Urothelium cell line (cell line): ENCODE results near the gene PDE1A.

Source experiments
- DNase-seq: peaks from one replicate; pipeline ENCODE4 v3.0.0; 2011; ENCODE audit warnings: low spot score, mixed read lengths
- FAIRE-seq: peaks from 2 replicates; lab custom pipeline; 2011; peaks lifted over from hg19 to GRCh38; lab: Jason Lieb, UNC

The PDE1A gene

DNA sequence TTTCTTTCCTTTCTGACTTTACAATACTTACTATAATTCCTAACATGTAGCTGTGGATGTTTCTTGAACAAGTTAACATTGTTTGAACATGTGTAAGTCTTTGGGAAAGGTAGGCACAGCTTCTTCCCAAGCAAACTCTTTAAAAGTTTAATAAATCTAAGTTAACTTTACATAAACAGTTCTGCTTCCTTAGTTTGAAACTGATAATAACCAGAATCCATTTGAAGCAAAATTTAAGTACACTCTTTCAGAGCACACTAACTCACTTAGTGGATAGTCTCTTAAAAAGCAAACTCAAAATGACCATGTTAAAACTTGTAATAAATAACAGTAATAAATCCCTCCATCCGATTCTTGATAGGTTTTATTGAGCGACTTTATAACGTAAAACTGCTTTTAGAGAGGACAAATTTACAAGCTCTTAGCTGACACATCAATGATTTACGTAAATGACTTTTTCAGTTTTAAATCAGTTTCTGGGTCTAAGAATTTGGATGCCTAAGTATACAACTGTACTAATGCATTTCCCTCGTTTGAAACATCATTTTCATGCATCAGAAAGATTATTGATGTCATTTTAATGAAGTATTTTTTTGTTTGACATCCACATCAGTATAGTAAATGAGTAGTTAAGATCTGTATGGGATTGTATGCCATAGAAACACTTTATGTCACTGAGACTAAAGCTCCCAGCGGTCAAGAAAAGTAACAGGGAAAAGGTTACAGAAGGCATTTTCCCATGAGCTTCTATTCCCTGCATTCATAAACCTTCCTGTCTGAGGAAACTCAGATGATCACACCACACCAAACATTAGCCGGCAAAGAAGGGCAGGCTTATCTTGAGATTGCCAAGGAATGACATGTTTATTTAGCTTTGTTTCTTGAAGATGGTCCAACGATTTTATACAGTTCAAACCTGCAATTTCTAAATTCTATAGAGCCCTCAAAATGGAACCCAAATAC lies 67.5 kb downstream of the PDE1A start:
- FAIRE-seq = no peak
- no peak for DNase-seq

DNA sequence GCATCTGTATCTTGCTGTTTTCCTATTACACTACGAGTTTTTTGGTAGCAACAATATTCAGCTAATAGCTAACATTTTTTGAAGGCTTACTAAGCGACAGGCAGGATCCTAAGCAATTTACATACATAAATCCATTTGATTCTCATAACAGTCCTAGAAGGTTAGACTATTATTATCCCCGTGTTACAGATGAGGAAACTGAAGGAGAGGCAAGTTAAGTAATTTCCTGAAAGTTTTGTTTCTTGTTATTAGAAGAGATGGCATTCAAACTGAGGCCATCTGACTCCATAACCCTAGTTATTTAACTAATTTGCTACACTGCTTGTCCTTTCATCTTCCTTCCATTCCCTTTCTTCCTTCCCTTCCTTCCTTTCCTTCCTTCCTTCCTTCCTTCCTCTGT lies 68.2 kb downstream of the PDE1A start:
- no peak for FAIRE-seq
- no peak for DNase-seq

DNA sequence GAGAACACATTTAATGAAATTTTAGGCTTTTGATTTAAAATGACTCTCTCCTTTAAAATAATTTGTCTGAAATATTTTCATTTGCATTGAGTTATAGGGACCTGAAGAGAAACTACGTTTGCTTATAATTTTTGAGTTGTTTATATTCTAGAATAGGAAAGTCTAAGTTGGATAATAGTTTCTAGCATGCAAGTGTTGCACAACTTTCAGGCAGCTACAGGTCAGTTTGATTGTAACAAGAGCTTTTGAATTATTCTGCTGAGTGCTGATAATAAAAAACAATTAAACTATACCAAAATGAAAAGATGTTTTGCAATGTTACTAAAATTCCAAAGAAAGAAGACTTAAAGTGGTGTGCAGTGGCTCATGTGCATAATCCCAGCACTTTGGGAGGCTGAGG lies 71.0 kb downstream of the PDE1A start:
- no peak for DNase-seq
- no peak for FAIRE-seq

DNA sequence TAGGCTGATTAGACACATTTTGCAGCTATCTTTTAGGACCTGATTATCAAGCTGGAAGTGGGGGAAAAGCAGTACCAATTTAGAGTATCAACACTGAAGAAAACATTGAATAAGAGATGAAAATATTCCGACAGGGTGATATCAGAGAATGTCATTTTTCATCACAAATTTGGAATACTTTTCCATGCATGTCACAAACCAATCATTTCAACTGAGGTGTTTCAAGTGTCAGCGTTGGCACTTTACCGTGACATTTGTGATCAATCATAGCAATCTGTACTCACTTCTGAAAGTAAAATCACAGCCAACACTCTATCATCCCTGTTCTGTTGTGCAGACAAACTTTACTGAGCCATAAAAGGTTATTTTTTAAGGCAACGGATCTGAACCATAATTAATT lies 75.4 kb downstream of the PDE1A start:
- DNase-seq (no peak), FAIRE-seq (no peak)

DNA sequence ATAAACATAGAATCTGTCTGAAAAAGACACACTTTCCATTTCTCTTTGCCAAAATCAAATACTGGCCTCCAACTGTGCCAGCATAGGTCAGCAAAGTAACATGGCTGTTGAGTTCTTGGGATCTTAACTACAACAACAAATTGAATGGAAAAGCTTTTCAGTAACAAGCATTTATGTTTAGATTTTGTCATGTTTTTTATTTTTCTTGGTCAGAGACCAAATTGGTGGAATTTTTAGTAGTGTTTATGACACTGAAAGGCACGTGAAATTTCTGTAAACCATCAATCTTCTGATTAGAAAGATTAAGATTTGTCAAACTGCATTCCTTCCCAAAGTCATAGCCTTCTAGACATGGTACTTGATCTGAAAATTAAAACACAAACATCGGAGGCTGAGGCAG lies 77.6 kb downstream of the PDE1A start:
- FAIRE-seq = no peak

DNA sequence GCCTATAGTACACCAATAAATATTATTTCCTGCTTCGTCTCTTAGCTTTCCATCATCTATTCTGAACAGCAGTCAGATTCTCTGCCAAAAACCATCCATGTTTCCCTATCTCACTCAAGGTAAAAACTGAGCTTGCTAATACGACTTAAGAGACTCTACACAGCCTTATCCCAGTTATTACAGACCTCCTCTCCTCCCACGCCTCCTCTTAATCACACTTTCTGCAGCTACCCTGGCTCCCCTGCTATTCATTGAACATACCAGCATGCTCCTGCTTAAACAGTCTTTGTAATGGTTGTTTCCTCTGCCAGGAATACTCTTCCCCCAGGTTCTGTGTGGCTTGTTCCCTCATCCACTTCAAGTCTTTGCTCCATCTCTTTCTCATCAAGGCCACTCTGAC lies 81.5 kb downstream of the PDE1A start:
- DNase-seq (no peak), FAIRE-seq (no peak)

More for the DNA sequence above, 77.6 kb downstream of the PDE1A start:
- no peak for DNase-seq

DNA sequence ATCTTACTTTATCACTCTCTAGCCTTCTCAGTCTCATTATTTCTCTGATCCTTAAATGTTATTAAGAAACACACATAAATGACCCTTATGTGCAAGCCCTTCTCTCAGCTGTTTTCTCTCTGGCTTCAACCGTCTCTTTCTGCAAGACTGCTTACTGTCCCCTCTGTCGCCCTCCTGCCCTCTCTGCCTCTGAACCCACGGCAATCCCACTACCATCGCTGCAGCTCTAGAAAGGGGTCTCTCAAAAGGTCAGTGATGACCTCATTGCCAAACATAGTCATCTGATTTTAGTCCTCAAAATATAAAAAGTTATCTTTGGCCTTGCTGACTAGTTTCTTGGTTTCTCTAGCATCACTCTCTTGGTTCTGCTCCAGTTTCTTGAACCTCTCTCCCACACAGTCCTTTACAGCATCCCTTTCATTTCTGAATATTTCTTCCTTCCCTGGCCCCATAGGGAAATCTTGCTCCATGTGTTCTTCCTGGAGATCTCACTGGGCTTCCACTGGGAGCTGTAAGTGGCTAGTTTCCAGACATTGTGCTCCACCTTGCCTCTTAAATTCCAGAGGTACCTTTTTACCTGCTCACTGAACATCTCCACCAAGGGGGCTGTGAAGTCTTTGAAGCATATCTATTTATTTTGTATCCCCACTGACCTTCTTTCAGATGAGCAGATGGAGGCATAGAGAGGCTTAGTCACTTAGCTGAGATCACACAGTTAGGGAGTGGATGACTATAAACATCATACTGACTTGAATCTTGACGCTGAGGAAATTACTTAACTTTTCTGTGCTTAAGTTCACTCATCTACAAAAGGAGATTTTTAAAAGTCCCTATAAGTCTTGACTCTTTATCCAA lies 96.2 kb downstream of the PDE1A start:
- FAIRE-seq (no peak), DNase-seq (no peak)

DNA sequence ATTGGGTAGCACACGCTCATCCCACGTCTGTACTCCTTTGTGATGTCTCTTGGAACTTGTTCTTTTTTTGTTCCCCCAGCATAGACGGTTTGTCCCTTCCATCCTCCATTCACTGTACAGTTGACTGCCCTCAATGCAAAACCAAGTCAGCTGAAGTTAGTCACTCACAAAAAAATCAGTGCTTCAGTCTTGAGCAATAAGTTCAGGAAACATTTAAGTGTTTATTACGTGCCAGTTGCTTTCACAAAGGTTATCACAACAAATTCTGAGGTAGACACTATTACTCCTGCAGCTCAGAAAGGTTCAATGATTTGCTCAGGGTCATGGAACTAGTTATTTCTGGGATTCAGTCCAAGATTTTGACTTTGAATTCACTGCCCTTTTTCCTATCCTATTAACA lies 102.2 kb downstream of the PDE1A start:
- FAIRE-seq (no peak), DNase-seq (no peak)

DNA sequence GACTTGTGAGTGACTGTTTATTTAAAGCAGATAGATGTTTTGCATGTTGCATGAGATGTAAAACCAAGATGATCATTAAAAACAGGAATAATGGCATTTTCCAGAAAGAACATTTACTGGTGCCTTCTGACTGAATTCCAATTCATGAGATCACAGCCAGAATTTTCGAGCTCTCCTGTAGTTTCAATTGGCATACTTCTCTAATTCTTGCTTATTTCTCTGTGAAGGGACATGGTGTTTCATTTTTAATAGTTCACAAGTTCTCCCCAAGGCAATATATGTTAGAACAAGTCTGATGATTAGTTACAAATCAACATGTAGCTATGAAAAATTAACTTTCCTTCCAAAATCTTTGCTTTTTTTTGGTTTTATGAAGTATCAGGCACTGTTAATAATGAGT lies 105.7 kb downstream of the PDE1A start:
- FAIRE-seq (no peak), DNase-seq (no peak)

DNA sequence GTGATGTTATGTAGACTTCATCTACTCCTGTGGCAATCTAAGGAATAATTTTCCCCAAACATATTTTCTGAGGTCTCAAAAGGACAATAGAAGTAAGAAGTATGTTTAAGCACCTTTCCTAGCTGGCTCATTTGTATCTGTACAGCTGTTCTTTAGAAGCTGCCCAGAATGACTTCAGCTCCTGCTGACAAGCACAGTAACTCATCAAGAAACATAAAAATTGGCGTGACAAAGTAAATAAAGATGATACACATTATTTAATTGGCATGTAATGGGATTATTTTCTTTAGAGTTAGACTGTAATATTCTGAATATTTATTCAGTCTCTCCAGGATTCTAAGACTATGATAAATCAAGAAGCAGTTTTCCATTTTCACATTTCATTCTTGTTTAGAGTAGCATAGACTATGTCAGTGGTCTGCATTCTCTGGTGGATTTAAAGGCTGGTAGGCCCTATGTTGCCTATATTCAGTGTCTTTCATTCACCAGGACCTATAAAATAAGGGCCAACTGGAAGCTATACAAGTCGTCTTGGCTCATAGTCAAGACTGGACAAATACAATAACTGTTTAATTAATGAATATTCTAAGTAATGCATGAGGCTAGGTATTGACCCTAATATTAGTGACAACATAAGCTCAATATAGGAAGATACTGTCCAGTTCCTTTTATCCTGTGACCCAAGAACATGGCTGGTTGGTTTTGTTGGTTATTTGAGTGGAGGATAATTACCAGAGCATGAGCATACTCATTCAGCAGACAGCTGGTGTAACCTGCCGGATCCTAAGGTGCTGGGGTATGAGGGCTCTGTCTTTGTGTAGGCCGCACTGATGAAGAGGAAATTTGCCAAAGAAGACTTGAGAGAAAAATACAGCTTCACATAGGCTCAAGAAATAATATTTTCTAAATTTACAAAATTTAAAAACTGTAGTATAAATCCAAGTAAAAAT lies 107.0 kb downstream of the PDE1A start:
- no peak for DNase-seq
- FAIRE-seq = no peak

DNA sequence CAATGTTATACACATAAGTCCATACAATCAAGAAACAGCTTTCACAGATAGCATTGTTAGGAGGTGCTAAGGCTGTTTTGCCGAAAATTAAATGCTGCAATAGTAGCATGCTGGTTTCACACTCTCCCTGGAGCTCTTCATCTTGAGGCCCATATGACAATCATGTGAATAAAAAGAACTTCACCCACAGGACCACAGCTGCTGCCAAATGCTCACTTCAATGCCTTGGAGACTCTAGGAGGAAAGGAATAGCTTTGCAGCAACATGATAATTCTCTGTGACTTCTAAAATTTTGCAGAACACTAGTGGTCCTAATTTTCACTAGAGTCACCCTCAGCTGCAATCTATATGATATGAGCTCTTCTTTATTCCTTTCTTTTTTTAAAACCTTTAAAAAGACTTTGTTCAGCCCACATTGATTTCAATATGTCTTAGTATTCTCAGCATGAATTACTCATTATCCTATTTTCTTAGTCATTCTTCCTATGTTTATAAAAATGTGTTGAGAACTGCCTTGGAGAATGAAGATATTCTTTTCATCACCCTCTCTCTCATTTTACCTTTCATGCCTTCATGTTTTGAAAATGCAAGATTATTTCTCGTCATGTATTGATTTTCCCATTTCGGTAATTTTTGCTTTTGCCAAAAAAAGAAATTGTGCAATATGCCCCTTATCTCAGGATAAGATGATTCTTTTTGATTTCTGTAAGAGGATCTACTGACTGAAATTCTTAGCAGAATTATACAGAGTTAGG lies 108.2 kb downstream of the PDE1A start:
- DNase-seq (no peak), FAIRE-seq (no peak)

DNA sequence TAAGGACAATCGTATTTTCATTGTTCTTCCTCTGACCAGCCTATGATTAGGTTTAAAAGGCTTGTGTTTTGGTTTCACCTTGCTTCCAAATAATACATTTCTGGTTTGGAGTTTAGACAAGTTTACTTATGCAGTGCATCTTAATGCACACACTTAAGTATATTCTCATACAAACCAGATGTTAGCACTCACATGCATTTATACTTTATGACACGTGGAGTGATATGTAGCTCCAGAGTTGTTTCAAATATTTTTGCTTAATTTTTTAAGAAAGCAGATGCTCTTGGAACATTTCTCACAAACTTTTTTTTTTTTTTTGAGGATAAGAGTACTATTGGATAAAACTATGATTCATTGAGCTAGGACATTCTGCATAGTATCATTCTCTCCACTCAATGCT lies 109.9 kb downstream of the PDE1A start:
- DNase-seq (no peak), FAIRE-seq (no peak)

DNA sequence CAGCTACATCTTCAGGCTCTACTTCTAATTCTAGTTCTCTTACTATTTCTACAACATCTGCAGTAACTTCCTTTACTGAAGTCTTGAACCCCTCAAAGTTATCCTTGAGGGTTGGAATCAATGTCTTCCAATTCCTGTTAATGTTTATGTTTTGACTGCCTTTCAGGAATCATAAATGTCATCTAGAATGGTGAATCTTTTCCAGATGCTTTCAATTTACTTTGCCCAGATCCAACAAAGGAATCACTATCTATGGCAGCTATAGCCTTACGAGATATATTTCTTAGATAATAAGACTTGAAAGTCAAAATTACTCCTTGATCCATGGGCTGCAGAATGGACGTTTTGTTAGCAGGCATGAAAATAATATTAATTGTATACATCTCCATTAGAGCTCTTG lies 123.9 kb downstream of the PDE1A start:
- FAIRE-seq = no peak

DNA sequence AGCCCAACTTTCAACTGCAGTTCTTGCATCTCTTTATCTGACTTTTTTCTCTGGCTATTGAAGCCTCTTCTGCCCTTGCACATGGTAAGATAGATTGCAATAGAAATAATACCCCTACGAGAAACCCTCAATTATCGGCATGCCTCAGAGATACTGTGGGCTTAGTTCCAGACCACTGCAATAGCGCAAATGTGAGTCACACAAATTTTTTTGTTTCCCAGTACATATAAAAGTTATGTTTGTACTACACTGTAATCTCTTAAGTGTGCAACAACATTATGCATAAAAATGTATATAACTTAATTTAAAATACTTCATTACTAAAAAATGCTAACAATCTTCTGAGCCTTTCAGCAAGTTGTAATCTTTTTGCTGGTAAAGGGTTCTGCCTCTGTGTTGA lies 124.7 kb downstream of the PDE1A start:
- DNase-seq (peak; percentile 14), FAIRE-seq (no peak)

More for the DNA sequence above, 123.9 kb downstream of the PDE1A start:
- DNase-seq = no peak

DNA sequence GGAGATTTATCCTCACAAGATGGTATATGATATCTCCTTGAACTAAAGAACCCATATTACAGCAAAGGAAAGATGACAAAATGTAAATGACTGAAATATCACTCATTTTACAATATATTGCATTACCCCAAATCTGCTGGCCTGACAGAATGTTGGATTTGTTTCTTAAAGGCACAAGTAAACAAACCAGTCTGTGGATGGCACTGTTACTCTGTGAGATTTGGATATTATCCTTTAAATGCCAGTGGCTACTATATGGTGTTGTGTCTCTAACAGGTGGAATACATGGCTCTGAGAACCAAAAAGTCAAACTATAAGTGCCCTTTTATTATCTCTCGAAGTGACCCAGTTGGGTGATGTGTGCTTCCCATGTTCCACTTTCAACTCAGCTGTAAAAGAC lies 125.7 kb downstream of the PDE1A start:
- FAIRE-seq = no peak
- DNase-seq = no peak

DNA sequence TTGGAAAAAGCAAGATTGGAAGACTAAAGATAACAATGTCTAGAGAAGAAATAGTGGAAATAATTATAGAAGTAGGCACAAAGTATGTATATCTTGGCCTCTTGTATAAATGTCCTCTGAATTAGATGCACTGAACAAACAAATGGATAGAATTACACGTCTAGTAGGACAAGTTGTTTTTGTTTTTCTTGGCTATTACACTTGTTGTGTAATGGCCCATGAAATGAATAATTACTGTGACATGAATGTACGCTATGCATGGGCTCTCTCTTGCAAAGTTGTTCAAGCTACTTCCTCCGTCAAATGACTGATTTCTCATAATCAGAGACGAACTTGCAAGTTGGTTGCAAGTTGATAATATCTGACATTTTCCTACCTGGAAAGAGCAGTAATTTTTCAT lies 126.2 kb downstream of the PDE1A start:
- DNase-seq (no peak), FAIRE-seq (no peak)

DNA sequence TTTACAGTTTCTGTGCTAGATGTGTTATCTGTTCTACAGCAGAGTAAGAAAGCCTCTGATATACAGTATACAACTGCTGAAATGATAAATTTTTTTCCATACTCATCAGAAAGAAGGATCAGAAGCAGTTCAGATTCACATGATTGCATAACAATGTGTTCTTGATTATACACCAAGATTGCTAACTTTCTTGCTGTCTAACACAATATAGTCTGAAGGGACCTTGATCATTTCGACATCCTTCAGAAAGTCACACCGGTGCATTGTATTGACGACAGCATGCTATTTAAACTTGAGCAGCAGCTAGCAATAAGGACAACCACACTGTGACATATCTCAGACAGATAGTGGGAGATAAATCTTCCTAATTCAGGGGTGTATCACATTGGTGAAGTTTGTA lies 127.2 kb downstream of the PDE1A start:
- DNase-seq = no peak
- no peak for FAIRE-seq

DNA sequence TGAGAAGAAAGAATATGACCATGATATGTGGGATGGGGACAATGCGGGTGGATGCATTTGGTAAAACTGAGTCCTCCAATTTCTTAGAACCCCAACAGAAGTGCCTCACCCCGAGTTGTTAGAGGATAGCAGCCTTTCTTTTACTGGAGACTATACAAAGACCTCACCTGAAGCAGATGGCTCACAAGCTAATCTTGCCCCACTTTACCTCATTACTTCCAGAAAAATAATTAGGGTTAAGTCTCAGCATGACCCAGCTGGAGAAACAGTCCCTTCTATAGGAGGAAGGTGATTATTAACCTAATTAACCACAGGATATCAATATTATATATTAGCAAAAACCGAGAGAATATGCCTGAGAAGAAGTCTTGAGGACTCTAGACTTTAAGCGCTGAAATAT lies 128.4 kb downstream of the PDE1A start:
- DNase-seq (no peak), FAIRE-seq (no peak)

DNA sequence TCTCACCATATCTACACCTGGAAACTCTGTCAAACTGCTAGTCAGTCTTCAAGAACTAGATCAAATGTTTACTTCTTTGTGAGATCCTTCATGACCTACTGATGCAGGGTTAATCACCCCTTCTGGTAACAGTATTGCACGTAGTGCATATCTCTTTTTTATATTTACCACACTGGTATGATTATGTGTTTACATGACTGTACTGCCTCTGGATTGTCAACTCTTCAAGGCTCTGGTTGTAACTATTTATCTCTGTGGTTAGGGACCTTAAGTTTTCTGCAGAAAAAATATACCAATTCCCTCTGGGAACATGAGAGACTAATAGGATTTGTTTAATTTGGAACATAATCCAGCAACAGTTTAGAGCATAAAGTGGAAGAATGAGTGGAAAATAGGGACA lies 135.5 kb downstream of the PDE1A start:
- no peak for FAIRE-seq
- no peak for DNase-seq

DNA sequence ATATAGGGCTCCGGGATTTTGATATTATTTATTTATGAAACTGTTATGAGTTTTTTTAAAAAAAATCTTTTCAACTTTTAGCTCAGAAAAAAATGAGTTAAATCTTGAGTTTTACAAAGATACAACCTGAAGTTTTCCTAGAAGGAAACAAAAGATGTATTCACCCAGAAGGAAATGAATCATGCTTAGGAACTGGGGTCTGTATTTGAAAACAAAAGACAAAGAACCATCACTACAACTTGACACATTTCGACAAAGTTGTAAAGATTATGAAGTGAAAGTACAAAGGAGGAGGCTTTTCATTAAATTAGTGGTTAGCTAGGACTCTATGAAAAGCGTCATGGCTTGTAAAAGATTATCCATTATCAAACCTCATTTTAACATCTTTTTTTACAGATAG lies 143.3 kb downstream of the PDE1A start:
- no peak for FAIRE-seq
- no peak for DNase-seq
